RCC 7860 (cell line): ENCODE data around the gene TCF25.
"Not testable (repeated sequence)": the region's sequence is repeated elsewhere in the genome, so short reads cannot be mapped to it uniquely, and the experiment has no call there.

Experiments
- DNase-seq: peaks from one replicate; pipeline ENCODE4 v3.0.0-alpha.2; 2015; ENCODE audit warnings: low spot score
- FAIRE-seq: peaks from 2 replicates; lab custom pipeline; 2012; peaks lifted over from hg19 to GRCh38; lab: Jason Lieb, UNC

Gene TCF25

GRCh38 chr16:89904606-89905510 is 31.5 kb downstream of the TCF25 start:
- DNase-seq (no peak), FAIRE-seq (no peak)

DNA sequence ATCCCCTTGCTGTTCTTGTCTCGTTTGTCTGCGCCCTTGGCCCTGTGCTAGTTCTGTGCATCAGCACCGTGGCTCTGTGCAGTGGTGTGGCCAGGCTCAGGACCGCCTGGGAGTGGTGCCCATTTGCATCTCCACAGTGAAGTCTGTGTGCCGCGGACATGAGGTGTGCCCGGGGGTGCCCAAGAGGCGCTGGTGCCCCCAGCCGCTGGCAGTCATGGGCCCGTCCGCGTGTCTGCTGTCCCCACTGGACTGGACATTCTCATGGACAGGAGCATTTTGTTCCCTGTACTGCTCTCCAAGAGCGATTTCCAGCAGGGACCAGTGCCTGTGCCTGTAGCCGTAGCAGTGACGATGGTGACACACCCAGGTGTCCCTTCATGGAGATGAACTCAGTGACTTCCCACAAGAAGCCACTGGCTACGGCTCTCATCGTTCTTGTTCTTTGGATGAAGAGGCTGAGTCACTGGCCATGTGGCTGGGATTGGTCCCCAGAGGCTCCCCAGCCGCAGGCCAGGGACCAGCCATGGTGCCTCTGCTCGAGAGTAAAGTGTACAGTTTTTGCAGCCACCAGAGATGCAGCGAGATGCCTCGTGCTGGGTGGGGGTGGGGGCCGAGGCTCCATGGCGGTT is 32.2 kb downstream of the TCF25 start:
- no peak for FAIRE-seq
- DNase-seq: no peak

DNA sequence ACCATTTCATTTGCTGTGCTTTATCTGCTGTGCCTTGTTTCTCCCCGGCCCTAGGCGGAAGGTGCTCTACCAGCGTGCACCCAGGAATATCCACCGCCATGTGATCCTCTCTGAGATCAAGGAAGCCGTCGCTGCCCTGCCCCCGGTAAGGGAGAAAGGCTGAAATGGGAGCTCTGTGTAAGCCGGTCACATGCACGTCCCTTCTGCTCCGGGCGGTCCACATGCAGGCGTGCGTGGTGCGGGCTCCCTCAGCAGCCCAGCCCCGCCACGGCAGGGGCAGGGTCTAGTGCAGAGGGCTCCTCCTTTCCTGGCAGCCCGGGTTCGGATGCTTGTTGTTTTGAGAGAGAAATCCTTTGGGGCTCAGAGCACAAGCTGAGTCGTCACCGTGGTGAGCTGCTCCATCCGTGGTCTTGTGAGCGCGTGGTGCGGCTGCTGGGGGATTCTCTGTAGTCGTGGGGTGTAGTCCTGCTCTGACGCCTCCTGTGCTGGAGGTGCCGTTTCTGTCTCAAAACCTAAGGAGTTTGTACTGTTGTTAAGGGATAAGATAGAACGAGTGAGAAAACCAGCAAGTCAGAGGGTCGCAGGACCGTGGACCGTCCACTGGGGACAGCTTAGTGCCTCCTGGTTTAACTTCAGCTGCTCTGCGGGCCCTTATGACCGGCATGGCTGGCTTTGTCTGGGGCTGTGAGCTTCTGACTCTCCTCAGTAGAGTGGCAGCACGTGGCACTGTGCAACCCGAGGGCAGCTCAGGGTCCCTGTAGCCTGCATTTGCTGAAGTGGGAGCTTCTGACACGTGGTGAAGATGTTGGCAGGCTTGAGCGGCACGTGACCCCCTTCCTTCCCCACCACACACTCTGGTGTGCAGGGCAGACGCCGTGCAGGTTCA is 33.0 kb downstream of the TCF25 start:
- FAIRE-seq (no peak), DNase-seq (no peak)

DNA sequence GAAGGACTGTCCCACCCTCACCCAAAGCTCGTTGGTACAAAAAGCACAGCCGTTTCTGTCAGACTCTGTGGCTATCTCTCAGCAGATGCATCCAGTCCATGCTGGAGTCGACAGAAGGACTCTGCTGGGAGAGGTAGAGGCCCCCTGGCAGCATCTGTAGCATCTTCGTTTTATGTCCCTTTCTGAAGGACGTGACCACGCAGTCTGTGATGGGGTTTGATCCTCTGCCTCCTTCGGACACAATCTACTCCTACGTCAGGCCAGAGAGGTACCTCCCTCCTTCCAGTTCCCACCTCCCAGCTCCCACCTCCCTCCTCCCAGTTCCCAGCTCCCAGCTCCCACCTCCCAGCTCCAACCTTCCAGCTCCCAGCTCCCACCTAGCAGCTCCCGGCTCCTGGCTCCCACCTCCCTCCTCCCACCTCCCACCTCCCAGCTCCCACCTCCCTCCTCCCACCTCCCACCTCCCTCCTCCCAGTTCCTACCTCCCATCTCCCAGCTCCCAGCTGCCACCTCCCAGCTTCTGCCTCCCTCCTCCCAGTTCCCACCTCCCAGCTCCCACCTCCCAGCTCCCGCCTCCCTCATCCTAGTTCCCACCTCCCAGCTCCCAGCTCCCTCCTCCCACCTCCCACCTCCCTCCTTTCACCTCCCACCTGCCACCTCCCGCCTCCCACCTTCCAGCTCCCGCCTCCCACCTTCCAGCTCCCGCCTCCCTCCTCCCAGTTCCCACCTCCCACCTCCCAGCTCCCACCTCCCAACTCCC is 33.8 kb downstream of the TCF25 start:
- FAIRE-seq: no peak
- no peak for DNase-seq

DNA sequence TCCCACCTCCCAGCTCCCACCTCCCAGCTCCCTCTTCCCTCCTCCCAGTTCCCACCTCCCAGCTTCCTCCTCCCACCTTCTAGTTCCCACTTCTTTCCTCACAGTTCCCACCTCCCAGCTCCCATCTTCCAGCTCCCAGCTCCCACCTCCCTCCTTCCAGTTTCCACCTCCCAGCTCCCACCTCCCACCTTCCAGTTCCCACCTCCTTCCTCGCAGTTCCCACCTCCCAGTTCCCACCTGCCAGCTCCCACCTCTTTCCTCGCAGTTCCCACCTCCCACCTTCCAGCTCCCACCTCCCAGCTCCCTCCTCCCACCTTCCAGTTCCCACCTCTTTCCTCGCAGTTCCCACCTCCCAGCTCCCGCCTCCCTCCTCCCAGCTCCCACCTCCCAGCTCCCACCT is 34.8 kb downstream of the TCF25 start:
- DNase-seq (no peak), FAIRE-seq (no peak)

- FAIRE-seq: no peak
- peak; percentile 34 for DNase-seq
These were observed 36.7 kb downstream of the TCF25 start for GRCh38 chr16:89909777-89910716.

GRCh38 chr16:89910717-89911354 is 37.4 kb downstream of the TCF25 start:
- DNase-seq: no peak
- no peak for FAIRE-seq

DNA sequence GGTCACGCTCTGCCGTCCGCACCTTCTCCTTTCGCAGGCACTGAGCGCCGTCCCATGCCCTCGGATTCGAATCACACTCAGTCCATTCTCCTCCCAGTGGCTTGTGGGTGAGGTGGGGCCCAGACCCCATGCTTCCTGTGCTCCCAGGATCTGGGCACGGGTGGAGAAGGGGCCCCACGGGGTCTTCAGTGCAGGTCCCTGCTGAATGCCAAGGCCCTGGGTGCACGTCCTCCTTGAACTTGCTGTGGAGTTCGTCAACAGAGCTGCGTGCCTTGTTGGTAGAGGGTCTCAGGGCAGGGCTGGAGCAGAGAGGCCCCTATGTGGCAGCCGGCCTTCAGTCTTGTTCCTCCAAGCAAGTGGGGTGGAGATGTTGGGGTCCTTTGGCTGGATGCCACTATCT is 38.0 kb downstream of the TCF25 start:
- no peak for DNase-seq
- FAIRE-seq: no peak

GRCh38 chr16:89912143-89912542 is 38.8 kb downstream of the TCF25 start:
- FAIRE-seq: no peak
- DNase-seq: no peak

DNA sequence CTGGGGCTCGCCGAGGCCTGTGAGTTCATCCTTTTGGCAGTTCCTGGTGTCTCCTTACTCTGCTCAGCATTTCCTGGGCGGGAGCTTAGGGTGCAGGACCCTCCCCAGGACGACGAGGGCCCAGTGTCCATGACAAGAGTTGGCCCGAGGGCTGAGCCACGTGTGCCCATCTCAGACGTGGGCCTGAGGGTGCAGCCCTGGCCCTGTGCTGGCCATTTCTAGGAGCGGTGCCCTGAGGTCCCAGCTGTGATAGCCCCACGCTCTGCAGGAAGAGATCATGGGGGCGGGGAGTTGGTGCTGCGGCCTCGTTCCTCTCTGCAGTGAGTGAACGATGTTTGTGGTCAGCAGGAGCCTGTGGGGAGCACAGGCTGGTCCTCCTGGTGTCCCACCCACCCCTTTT is 39.2 kb downstream of the TCF25 start:
- FAIRE-seq (no peak), DNase-seq (no peak)

GRCh38 chr16:89913408-89914387 is 40.3 kb downstream of the TCF25 start:
- FAIRE-seq: no peak

DNA sequence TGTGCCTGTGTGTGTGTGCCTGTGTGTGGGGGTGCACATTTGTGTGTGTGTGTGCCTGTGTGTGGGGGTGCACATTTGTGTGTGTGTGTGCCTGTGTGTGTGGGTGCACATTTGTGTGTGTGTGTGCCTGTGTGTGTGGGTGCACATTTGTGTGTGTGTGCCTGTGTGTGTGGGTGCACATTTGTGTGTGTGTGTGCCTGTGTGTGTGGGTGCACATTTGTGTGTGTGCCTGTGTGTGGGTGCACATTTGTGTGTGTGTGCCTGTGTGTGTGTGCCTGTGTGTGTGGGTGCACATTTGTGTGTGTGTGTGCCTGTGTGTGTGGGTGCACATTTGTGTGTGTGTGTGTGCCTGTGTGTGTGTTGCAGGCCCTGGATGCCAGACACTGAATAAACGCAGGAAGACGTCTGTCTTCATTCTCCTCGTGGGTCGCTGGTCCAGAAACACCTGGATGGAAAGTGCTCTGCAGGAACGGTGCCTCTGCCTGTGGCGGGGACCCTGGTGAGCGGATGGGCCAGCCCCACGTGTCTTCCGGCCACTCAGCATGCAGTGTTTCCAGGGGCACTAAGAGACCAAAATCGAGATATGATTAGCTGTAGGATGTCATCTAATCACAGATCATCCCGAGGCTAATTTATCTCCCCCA is 41.4 kb downstream of the TCF25 start:
- not testable (repeated sequence) for DNase-seq, FAIRE-seq

More at GRCh38 chr16:89913408-89914387, 40.3 kb downstream of the TCF25 start:
- DNase-seq: no peak

- no peak for FAIRE-seq
- DNase-seq: no peak
These were observed 42.2 kb downstream of the TCF25 start for GRCh38 chr16:89915303-89916232.

GRCh38 chr16:89917773-89918452 is 44.5 kb downstream of the TCF25 start:
- DNase-seq (peak; percentile 92), FAIRE-seq (peak; percentile 85)

DNA sequence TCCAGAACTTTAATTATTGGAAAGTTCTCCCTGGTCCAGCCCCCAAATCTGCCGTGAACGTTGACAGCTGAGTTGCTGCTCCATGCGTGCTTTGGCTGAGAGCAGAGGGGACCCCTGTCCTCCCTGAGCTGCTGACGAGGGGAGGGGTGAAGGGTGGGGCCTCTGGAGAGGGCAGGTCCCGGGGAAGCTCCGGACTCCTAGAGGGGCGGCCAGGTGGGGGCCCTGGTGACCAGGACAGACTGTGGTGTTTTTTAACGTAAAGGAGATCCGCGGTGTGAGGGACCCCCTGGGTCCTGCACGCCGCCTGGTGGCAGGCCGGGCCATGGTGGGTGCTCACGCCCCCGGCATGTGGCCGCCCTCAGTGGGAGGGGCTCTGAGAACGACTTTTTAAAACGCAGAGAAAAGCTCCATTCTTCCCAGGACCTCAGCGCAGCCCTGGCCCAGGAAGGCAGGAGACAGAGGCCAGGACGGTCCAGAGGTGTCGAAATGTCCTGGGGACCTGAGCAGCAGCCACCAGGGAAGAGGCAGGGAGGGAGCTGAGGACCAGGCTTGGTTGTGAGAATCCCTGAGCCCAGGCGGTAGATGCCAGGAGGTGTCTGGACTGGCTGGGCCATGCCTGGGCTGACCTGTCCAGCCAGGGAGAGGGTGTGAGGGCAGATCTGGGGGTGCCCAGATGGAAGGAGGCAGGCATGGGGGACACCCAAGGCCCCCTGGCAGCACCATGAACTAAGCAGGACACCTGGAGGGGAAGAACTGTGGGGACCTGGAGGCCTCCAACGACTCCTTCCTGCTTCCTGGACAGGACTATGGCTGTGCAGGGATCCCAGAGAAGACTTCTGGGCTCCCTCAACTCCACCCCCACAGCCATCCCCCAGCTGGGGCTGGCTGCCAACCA is 45.3 kb downstream of the TCF25 start, which contains the start of gene MC1R:
MC1R (plus strand) TSS at position 410 of the 895 bp plus-strand sequence; CDS start at position 807, 397 bp downstream.
- DNase-seq: no peak
- FAIRE-seq: no peak
